BJ (cell line): ENCODE results near the gene ATRIP. TPM values are rescaled to one million over a fixed set of nuclear protein-coding genes. Genes with fewer than 3 reads are reported as not detected.

Source experiments
- CTCF ChIA-PET: fragments of 350-600 bp; formaldehyde crosslinking; extraction: SDS; loops from one replicate; lab custom pipeline; 2021; ENCODE audit warnings: antibody characterized with exemption, inconsistent platforms; lab: Yijun Ruan, JAX
- POLR2A ChIA-PET: fragments of 300-600 bp; sonication (Branson Sonifier 250); formaldehyde crosslinking; extraction: SDS; loops from one replicate; lab custom pipeline; 2021; ENCODE audit warnings: antibody characterized with exemption; lab: Charles Lee
- DNase-seq: peaks from one replicate; pipeline ENCODE4 v3.0.0-alpha.2; 2011; ENCODE audit warnings: low read depth
- H3K27me3 ChIP-seq: 2 replicates; pipeline ENCODE4 v1.6.0; 2011; ENCODE audit warnings: low read length; ENCODE audit not compliant: control insufficient read depth, insufficient read depth
- H3K36me3 ChIP-seq: 2 replicates; pipeline ENCODE4 v1.5.1; 2011; ENCODE audit warnings: low read length; ENCODE audit not compliant: control insufficient read depth, insufficient read depth
- H3K4me3 ChIP-seq: 2 replicates; pipeline ENCODE4 v1.5.1; 2011; ENCODE audit warnings: low read depth, mild to moderate bottlenecking, control low read depth, low read length
- polyA plus RNA-seq: library from polyadenylated mRNA; depleted of rRNA; stranded (reverse); fragments of >200 nt; gene quantifications from 2 replicates; pipeline ENCODE4 v1.2.3, GENCODE V29; 2011
- TF ChIP-seq, protein P1 (sequence below): IDR thresholded peaks from 2 replicates; pipeline ENCODE4 v1.5.1; 2011; ENCODE audit warnings: low read depth, mild to moderate bottlenecking, control low read depth, inconsistent platforms, low read length, moderate library complexity; ENCODE audit not compliant: insufficient read depth

Gene ATRIP
- polyA plus RNA-seq, 1 experiment = 7.9 TPM

DNA sequence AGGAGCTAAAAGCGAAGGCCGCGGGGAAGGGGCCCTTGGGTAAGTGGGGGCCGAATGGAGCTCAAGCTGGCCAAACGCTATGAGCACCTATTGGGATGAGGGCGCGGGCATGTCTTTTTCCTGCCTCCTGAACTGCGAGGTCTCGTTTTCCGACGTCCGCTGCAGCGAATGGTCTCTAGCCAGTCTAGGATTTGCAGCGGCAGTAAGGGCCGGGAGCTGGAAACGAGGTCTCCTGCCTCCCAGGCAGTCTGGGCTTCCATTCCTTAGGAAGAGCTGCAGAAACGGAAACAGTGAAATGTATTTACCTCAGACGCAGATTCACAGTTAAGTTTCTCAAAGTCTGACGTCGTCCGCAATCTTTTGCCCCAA is 6.0 kb upstream of the ATRIP start:
- ChIA-PET CTCF (interaction anchor here (0.9 to 3.7 kb wide), 9 partner anchors 10 to 246 kb away, joined by 3 to 39 read pairs (median 6); no protein-coding TSS in a partner anchor), POLR2A (no interaction called here)
- H3K27me3 ChIP-seq = no peaks in the 10 kb centered on the region
- peaks cover 3% of the 10 kb centered on the region; the same call in 1 of the 2 replicates for H3K36me3 ChIP-seq
- no peak for DNase-seq
- peak overlapping the region; percentile 68 for H3K4me3 ChIP-seq
- TF ChIP-seq, protein P1, sequence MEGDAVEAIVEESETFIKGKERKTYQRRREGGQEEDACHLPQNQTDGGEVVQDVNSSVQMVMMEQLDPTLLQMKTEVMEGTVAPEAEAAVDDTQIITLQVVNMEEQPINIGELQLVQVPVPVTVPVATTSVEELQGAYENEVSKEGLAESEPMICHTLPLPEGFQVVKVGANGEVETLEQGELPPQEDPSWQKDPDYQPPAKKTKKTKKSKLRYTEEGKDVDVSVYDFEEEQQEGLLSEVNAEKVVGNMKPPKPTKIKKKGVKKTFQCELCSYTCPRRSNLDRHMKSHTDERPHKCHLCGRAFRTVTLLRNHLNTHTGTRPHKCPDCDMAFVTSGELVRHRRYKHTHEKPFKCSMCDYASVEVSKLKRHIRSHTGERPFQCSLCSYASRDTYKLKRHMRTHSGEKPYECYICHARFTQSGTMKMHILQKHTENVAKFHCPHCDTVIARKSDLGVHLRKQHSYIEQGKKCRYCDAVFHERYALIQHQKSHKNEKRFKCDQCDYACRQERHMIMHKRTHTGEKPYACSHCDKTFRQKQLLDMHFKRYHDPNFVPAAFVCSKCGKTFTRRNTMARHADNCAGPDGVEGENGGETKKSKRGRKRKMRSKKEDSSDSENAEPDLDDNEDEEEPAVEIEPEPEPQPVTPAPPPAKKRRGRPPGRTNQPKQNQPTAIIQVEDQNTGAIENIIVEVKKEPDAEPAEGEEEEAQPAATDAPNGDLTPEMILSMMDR = no peak

DNA sequence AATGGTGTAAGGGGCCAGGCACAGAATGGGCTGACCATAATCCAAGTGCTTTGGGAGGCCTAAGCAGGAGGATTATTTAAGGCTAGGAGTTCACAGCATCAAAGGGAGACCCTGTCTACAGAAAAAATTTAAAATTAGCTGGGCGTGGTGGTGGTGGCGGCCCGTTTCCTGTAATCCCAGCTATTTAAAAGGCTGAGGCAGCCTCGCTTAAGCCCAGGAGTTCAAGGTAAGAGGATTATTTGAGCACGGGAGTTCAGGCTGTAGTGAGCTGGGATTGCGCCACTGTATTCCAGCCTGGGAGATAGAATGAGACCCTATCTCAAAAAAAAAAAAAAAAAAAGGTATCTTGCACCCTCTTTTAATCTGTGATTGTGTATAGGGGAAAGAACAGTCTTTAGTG is 4.6 kb upstream of the ATRIP start:
- Histone ChIP-seq H3K36me3 (peaks cover 3% of the 10 kb centered on the region; the same call in 1 of the 2 replicates), H3K27me3 (no peaks in the 10 kb centered on the region), H3K4me3 (no peak overlapping the region)
- TF ChIP-seq, protein P1 = no peak
- CTCF ChIA-PET = interaction anchor here (3.7 kb wide), 1 partner anchor 41 kb away, joined by 39 read pairs; no protein-coding TSS in a partner anchor
- POLR2A ChIA-PET = interaction anchor here (1.0 kb wide), 1 partner anchor 115 kb away, joined by 3 read pairs; the partner anchor contains the start of gene PFKFB4
- no peak for DNase-seq

DNA sequence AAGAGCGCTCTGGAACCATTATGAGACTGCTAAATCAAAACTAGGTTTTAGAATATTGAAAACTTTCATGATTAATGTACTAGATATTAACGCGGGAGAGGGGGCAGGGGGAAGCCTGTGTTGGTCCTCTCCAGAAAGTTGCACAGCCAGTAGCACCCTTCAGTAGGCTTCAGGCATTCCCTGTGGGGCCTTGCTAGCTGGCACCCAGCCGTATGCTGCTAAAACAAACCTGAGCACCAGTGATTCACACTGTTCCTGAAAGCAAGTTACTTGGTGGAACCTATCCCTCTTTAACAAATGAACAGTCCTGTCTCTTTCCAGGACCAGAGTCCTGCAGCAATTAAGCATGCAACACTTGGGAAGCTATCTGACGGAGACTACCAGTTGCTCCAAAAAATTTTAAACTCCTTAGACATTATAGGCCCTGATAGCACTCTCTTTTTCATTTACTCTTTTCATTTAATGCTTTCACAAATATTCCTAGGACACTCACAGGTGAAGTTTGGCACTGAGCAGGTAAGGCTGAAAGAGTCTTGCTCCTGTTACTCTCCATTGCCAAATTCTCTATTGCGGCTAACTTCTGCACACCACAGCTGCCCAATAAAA is 1.2 kb upstream of the ATRIP start:
- ChIA-PET POLR2A (interaction anchor here (0.6 kb wide), 1 partner anchor 15 kb away, joined by 3 read pairs; no protein-coding TSS in a partner anchor), CTCF (interaction anchor here (1.5 to 4.8 kb wide), 4 partner anchors 9 to 172 kb away, joined by 3 to 40 read pairs (median 6); no protein-coding TSS in a partner anchor)
- Histone ChIP-seq H3K36me3 (peaks cover 3% of the 10 kb centered on the region; the same call in 1 of the 2 replicates), H3K27me3 (no peaks in the 10 kb centered on the region), H3K4me3 (no peak overlapping the region)
- no peak for DNase-seq
- TF ChIP-seq, protein P1 = no peak

DNA sequence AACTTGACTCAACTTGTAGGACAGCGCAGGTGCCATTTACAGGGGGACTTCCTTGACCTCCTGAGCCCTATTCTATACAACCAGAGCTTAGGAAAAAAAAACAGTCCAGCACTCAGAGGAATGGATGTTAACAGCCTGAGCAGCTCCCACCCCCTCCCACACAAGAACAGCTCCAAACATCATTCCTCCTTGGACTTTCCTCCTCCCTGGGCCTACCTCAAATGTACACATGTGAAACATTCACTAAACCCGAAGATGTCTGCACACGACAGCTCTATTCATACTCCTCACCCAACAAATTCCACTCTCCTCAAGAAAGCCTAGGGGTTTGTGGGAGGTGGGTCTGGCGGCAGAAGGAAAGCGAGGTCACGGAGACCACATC is 503 bp upstream of the ATRIP start:
- Histone ChIP-seq H3K27me3 (no peaks in the 10 kb centered on the region), H3K4me3 (peak overlapping the region; percentile 64), H3K36me3 (peaks cover 3% of the 10 kb centered on the region; the same call in 1 of the 2 replicates)
- POLR2A ChIA-PET = interaction anchor here (0.6 kb wide), 1 partner anchor 146 kb away, joined by 3 read pairs; no protein-coding TSS in a partner anchor
- CTCF ChIA-PET = interaction anchor here (1.2 to 4.8 kb wide), 5 partner anchors 10 to 190 kb away, joined by 3 to 40 read pairs (median 4); no protein-coding TSS in a partner anchor
- TF ChIP-seq, protein P1 = no peak
- no peak for DNase-seq

DNA sequence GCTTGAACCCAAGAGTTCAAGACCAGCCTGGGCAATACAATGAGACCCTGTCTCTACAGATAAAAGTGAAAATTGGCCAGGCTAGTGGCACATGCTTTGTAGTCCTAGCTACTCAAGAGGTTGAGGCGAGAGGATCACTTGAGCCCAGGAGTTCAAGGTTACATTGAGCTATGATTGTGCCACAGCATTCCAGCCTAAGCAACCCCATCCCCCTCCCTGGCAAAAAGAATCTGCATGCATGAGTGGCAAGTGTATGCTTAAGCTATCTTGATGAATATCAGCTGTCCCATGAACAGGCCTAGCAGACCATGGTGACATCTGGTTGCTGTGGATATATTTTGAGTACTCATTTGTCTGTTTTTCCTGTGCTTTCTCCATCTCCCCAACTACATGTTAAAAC is 4.7 kb downstream of the ATRIP start:
- POLR2A ChIA-PET = no interaction called here
- no peak for DNase-seq
- TF ChIP-seq, protein P1 = no peak
- H3K36me3 ChIP-seq = peaks cover 6% of the 10 kb centered on the region
- CTCF ChIA-PET = interaction anchor here (0.5 to 1.6 kb wide), 5 partner anchors 12 to 302 kb away, joined by 3 to 5 read pairs (median 3); partner anchors contain the start of genes CCDC51 and TMA7
- no peaks in the 10 kb centered on the region for H3K27me3 ChIP-seq
- H3K4me3 ChIP-seq = no peak overlapping the region
